Hepatocyte (in vitro differentiated cells): Measurements from ENCODE around the gene BUD23.

Experiments used
- CTCF ChIP-seq: fragments of 200-600 bp; sonication (generic); IDR thresholded peaks from 2 replicates; pipeline ENCODE4 v1.5.1; 2016; ENCODE audit warnings: antibody characterized with exemption, mild to moderate bottlenecking; ENCODE audit not compliant: poor library complexity
- EZH2 ChIP-seq: fragments of 200-600 bp; sonication (generic); IDR thresholded peaks from 2 replicates; pipeline ENCODE4 v1.6.1; 2016; ENCODE audit warnings: antibody characterized with exemption, mild to moderate bottlenecking, borderline replicate concordance

GRCh38 chr7:73738612-73739386 lies 55.4 kb downstream of the BUD23 start, which contains the start of gene ABHD11:
- TF ChIP-seq CTCF: no peak
- no peak for TF ChIP-seq EZH2
